Measurements from ENCODE around the gene KRT28.

DNA sequence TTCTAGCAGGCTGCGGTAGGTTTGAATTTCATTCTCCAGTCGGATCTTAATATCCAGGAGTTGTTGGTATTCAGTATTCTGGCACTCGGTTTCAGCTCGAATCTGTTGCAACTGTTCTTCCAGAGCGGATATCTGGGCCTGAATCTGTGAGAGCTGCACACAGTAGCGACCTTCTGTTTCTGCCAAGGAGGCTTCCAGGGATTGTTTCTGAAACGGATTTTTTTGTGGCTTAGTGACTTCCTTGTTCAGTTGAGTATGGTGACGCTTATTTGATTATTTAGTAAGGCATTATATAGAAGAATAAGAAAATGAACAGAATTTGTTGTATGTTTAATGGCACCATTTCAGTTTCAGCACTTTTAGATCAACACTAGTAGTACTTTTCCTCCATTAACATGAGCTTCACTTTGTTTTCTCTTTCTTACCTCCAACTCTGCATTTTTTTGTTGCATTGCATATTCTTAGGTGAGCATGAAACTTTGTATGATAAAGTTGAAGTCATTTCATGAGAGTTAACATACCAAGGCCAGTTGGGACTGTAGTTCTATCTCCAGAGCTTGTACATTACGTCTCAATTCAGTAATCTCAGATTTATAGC, 19.9 kb upstream of the KRT28 start:
- no peak for TF ChIP-seq POLR2A (IDR thresholded peaks at IDR 0.05)
- TF ChIP-seq, protein P1, sequence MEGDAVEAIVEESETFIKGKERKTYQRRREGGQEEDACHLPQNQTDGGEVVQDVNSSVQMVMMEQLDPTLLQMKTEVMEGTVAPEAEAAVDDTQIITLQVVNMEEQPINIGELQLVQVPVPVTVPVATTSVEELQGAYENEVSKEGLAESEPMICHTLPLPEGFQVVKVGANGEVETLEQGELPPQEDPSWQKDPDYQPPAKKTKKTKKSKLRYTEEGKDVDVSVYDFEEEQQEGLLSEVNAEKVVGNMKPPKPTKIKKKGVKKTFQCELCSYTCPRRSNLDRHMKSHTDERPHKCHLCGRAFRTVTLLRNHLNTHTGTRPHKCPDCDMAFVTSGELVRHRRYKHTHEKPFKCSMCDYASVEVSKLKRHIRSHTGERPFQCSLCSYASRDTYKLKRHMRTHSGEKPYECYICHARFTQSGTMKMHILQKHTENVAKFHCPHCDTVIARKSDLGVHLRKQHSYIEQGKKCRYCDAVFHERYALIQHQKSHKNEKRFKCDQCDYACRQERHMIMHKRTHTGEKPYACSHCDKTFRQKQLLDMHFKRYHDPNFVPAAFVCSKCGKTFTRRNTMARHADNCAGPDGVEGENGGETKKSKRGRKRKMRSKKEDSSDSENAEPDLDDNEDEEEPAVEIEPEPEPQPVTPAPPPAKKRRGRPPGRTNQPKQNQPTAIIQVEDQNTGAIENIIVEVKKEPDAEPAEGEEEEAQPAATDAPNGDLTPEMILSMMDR (IDR thresholded peaks at IDR 0.05): no peak
- no peak for TF ChIP-seq POLR2AphosphoS5 (IDR thresholded peaks at IDR 0.05)
